ENCODE data around the gene TBCB.

DNA sequence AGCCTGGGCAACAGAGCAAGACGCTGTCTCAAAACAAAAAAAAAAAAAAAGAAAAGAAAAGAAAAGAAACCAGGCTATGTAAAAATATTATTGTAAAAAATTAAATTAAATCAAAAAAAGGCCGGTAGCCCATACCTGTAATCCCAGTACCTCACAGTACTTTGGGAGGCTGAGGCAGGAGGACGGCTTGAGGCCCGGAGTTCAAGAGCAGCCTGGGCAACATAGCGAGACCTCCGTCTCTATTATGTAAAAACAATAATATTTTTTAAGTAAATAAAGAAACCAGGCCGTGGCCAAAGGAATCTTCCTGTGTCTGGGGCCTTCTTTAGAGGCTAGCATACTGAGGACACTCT lies 23.8 kb downstream of the TBCB start:
- TF ChIP-seq CTCF (IDR thresholded peaks at IDR 0.05): no peak
- no peak for TF ChIP-seq POLR2A (IDR thresholded peaks at IDR 0.05)
- TF ChIP-seq EP300 (IDR thresholded peaks at IDR 0.05): no peak
- TF ChIP-seq POLR2AphosphoS5 (IDR thresholded peaks at IDR 0.05): no peak
